HG03558 (cell line): ENCODE data around the gene EMCN.
"Not testable (repeated sequence)": the region's sequence is repeated elsewhere in the genome, so short reads cannot be mapped to it uniquely, and the experiment has no call there.

ENCODE experiments used
- ATAC-seq: cut with Tn5 transposase; IDR thresholded peaks from one replicate; pipeline ENCODE4 v1.9.1; 2021; ENCODE audit warnings: moderate number of reproducible peaks; ENCODE audit not compliant: unreplicated experiment; ENCODE audit errors: extremely low read depth

Gene EMCN

DNA sequence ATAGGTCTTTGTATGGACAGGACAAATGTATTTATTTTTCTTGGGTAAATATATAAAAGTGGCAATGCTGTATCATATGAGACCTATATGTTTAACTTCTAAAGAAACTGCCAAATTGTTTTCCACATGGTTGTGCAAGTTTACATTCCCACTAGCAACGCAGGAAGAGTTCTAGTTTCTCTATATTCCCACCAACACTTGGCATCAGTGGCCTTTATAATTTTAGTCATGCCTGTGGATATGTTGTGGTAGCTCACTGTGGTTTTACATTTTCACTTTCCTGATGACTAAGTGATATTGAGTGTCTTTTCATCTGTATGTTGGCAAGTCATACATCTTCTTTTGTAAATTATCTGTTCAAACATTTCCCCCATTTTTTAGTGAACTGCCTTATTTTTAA is 126.0 kb downstream of the EMCN start:
- ATAC-seq, result no peak

DNA sequence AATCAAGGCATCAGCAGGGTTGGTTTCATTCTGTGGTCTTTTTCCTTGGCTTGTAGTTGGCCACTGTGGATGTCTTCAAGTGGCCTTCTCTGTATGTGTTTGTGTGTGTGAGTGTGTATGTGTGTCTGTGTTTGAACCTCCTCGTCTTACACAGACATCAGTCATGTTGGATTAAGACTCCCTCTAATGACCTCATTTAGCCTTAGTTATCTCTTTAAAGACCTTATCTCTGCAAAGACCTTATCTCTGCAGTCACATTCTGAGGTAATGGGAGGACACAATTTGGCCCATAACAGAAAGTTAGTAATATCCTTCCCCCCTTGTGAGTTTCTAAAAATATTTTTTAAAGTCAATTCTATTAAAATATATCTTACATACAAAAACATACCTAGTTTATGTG is 126.7 kb downstream of the EMCN start:
- no peak for ATAC-seq

DNA sequence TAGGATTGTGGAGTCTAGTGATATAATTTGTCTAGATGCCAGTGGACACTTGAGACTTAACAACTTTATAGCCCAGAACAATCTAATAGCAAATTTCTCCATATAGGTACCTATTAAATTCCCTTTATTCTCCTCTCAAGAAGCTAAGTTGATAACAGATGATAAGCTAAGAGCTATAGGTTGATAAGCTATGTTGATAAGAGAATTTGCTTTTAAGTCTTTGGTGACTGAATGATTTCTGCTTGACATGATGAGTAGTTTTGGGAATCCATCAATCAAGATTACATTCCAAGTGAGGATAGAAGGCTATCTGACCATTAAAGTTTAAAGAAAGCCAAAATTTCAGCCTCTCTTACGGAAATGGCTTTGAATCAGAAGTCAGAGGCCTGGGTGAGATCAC is 131.6 kb downstream of the EMCN start:
- no peak for ATAC-seq

DNA sequence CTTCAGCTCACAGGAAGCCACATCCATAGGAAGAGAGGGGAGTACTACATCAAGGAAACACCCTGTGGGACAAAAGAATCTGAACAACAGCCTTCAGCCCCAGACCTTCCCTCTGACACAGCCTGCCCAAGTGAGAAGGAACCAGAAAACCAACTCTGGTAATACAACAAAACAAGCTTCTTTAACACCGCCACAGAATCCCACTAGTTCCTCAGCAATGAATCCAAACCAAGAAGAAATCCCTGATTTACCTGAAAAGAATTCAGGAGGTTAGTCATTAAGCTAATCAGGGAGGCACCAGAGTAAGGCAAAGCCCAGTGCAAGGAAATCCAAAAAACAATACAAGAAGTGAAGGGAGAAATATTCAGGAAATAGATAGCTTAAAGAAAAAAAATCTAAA is 137.4 kb downstream of the EMCN start:
- not testable (repeated sequence) for ATAC-seq

DNA sequence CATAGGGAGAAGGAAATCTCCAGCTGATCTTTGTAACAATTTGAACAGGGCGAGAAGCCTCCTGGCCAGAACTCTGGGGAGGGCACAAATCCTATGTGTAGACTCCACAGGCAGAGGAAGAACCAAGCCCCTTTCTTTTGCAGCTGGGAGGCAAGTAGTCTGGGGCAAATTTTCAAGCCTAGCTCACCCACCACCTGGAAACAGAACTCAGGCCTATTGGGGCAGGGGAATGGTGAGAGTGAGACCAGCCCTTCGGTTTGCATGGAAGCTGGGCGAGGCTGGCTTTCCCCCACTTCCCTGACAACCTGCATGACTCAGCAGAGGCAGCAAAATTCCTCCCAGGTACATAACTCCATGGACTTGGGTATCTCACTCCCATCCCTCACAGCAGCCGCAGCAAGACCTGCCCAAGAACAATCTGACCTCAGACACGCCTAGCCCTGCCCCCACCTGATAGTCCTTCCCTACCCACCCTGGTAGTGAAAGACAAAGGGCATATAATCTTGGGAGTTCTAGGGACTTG is 138.2 kb downstream of the EMCN start:
- ATAC-seq, result no peak

DNA sequence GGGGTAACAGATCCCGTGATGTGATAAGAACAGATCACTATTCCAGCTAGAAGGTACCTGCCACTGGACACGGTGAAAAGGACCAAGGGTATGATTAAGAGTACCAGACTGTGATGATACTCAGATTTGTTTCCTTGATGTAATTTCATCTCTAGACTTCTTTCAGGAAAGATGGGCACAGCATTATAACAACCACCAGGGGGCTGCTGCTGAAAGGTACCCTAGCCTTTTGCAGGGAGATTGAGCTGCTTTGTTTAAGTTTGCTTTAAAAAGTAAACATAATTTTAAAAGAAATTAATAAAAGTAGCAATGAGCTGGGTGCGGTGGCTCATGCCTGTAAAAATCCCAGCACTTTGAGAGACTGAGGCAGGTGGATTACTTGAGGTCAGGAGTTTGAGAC is 145.4 kb downstream of the EMCN start:
- ATAC-seq, result no peak

DNA sequence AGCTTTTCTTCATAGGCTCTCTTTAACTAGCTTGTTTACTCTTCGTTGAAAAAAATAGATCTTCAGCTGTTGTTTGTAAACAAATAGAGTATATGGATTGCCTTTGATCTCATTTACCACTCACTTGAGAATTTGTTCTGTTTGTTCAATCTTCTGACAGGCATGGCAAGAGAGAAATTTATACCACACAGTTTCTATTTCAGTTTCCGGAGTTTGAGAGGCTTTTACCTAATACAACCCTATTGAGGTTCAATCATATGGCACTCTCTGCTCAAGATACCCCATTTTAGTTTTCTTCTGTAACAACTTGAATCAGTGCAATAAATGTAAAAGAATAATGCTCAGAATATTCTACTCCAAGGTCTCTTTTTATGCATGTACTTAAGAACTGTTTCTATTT is 148.0 kb downstream of the EMCN start:
- no peak for ATAC-seq

DNA sequence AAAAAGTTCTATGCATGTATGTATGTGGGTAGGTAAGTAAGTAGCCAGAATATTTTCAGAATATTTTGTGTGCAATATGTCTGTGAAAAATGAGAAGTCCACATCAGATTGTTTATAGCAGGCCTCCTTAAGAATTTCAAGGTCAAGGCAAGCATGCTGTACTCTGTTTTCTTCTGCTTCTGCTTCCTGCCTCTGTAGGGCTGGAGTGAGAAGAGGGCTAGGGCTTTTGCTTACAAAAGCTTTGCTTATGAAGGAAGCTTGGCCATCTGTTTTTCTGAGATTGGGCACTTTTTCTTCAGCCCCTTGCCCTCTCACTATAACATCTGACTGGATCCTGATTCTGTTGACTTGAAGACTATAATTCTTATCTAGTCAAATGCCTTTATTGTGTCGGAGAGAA is 150.4 kb downstream of the EMCN start:
- ATAC-seq, result no peak

DNA sequence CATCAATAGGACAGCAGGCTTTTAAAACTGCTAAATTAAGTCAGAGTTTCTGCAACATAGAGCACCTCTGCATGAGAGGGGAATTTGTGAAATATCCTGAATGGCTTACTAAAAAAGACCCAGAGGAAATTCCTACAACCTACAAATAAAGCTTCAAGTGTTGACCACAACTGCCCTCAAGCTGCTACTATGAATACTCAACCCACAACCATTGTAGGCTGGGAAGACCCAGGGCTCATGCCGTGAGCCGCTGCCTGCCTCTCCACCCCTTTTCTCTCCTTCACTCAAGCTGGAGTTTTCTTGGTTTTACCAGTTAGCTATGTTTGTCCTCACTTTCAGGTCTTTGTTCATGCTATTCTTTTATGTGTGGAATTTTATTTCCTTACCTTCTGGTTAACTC is 151.6 kb downstream of the EMCN start:
- ATAC-seq, result no peak

DNA sequence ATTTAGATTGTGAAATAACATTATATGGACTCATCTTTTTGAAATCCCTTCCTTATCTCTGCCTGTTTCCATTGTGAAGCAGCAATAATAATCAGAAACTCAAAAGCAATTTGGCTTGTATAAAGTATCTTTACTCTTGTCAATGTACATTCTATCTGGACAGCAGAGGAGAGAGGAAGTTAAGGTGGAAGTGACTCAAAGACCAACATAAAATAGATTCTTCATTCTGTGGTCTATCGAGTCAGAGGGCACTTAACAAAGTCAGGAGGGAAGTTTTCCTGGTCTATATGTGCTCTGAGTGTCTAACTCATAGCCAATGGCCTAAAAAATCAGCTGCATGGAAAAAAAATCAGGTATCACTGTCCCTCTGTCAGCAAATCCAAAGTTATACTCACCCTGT is 155.5 kb downstream of the EMCN start:
- no peak for ATAC-seq

DNA sequence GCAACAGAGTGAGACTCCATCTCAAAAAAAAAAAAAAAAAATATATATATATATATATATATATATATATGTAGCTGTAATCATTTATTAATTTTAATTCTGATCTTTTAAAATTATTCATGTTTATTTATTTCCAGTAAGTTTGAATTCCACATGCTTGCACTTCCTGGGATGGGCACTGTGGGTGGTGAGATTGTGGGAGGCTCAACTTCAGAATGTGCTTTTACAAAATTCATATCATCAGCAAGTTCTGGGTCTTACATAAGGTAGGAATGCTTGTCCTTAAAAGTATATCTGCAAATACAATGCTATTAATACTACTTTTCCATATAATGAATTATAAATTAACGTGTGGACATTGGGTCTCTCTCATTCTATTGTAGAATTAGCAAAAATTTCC is 156.5 kb downstream of the EMCN start:
- no peak for ATAC-seq

DNA sequence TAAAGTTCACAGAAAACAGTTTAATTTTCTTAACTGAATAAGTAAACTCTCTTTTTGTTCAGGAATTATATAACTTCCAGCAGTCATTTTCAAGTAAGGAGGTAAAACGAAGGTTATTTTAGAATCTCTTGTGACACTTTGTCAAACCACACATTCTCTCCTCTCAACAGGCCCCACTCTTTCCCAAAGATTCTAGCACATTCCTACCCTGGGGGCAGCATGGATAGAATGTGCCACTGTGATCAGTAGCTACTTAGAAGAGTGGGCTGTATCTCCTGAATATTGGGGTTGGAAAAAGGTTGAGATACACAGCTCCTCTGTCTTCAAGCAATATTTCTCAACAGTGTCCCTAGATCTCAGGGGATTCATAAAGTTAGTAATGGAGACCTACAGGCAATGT is 157.6 kb downstream of the EMCN start:
- no peak for ATAC-seq

DNA sequence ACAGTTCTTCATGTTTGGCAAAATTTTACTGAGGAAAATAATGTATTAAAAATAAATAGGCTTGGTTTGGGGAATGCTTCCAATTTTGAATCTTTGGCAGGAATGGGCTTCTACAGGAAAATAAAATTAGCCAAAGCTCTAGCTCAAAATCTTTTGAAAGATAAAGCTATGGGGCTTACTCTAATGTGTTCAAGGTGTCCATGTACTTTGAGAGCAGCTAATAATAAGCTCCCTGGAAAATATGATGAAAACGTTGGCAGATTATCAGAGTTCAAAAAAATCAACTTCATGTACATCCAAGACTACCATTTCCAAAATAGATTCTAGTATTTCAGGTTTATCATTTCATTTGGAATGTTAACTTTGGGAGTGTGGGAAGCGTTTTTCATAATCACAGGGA is 158.4 kb downstream of the EMCN start:
- ATAC-seq, result no peak

DNA sequence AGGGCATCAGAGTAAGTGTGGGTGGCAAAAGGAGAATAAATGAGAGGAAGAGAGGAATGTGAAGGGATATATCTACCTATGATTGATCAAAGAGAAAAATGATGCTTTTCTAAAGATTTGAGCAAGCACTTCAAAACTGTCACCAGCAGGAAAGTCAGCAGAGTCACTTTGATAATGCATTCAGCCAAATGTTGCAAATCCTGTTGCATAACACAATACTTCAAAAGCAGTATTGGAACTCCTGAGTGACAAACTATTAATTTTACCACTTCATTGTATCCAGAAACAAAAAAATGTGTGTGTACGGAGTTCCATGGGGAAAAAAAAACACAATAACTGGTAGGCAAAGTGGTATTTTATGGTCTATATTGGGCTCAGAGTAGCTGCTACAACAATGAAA is 160.3 kb downstream of the EMCN start:
- no peak for ATAC-seq

DNA sequence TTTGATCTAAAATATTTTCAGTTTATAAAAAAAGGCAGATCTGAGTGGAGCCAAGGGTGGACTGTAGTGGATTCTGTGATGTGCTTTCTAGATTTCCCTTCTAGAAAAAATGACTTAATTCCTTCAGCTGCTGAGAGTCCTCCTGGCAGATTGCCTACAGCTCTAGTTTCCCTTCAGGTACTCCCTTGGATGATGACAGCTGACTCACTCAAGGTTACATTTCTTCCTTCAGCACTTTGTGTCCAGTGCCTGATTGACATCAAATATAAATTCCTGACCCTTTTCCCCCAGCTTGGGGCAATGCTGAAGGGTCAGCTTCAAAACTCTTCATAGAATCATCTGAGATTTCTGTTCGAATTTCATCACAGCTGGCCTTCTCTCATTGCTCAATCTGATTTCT is 161.7 kb downstream of the EMCN start:
- no peak for ATAC-seq

DNA sequence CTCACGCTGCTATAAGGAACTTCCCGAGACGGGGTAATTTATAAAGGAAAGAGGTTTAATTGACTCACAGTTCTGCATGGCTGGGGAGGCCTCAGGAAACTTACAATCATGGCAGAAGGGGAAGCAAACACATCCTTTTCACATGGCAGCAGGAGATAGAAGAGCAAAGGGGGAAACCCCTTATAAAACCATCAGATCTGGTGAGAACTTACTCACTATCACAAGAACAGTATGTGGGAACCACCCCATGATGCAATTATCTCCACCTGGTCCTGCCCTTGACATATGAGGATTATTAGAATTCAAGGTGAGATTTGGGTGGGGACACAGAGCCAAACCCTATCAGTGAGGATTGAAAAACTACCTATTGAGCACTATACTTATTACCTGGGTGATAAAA is 165.5 kb downstream of the EMCN start:
- not testable (repeated sequence) for ATAC-seq

DNA sequence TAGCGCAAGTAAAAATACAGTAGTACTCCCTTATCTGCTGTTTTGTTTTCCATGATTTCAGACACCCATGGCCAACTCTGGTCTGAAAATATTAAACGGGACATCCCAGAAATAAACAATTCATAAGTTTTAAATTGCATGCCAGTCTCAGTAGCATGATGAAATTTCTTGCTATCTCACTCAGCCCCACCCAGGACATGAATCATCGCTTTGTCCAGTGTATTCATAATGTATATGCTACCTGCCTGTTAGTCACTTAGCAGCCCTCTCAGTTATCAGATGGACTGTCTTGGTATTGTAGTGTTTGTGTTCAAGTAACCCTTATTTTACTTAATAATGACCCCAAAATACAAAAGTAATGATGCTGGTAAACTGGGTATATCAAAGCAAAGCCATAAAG is 169.3 kb downstream of the EMCN start:
- no peak for ATAC-seq

DNA sequence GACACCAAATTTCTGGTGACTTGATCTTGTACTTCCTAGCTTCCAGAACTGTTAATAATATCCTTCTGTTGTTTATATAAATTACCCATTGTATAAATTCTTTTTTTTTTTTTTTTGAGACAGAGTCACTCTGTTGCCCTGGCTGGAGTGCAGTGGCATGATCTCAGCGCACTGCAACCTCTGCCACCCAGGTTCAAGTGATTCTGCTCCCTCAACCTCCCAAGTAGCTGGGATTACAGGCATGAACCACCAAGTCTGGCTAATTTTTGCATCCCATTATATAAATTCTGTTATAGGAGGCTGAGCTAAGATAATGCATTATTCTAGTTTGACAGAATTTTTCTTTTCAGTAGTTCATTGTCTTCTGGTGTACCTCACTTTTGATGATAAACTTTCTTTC is 170.6 kb downstream of the EMCN start:
- no peak for ATAC-seq

DNA sequence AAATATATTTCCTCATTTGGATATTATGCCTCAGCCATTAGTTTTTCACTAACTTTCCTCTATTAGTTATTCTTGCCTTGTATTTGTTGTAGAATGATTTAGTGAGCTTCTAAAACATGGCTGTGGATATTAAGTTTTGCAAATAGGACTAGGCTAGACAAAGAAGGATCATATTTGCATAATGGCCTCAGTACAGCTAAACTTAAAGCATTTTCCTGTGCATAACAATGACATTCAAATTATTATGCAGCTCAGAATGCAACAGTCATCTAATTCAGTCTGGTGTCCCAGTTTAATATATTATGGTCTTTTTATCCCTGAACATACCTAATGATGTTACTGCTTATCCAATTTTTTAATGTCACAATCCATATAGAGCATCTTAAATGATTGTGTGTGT is 172.2 kb downstream of the EMCN start:
- ATAC-seq, result no peak
